ENCODE measurements around the gene ZNF771.

The ZNF771 gene

GRCh38 chr16:30418350-30419181, 11.2 kb downstream of the ZNF771 start:
- TF ChIP-seq REST (IDR thresholded peaks at IDR 0.05; ENCODE audit: insufficient read depth in 1 of 2, low read depth in 2 of 2, low read length in 2 of 2) (no peak), FOXP2 (optimal IDR thresholded peaks at IDR 0.05; ENCODE audit: borderline replicate concordance, extremely low read depth, extremely low read length, insufficient read depth) (no peak), SIN3A (IDR thresholded peaks at IDR 0.05; ENCODE audit: borderline replicate concordance, insufficient read depth, low read length) (no peak), POLR2AphosphoS5 (IDR thresholded peaks at IDR 0.05; ENCODE audit: low read depth, low read length) (no peak), TAF1 (IDR thresholded peaks at IDR 0.05; ENCODE audit: borderline replicate concordance, insufficient read depth, low read length) (no peak)

GRCh38 chr16:30421010-30421409, 13.6 kb downstream of the ZNF771 start:
- TF ChIP-seq TAF1 (IDR thresholded peaks at IDR 0.05; ENCODE audit: borderline replicate concordance, insufficient read depth, low read length), result no peak
- no peak for TF ChIP-seq REST (IDR thresholded peaks at IDR 0.05; ENCODE audit: insufficient read depth in 1 of 2, low read depth in 2 of 2, low read length in 2 of 2)
- TF ChIP-seq FOXP2 (optimal IDR thresholded peaks at IDR 0.05; ENCODE audit: borderline replicate concordance, extremely low read depth, extremely low read length, insufficient read depth), result no peak
- TF ChIP-seq SIN3A (IDR thresholded peaks at IDR 0.05; ENCODE audit: borderline replicate concordance, insufficient read depth, low read length), result no peak
- no peak for TF ChIP-seq POLR2AphosphoS5 (IDR thresholded peaks at IDR 0.05; ENCODE audit: low read depth, low read length)

GRCh38 chr16:30428055-30428454, 20.6 kb downstream of the ZNF771 start:
- TF ChIP-seq FOXP2 (optimal IDR thresholded peaks at IDR 0.05; ENCODE audit: borderline replicate concordance, extremely low read depth, extremely low read length, insufficient read depth) (no peak), POLR2AphosphoS5 (IDR thresholded peaks at IDR 0.05; ENCODE audit: low read depth, low read length) (no peak), REST (IDR thresholded peaks at IDR 0.05; ENCODE audit: insufficient read depth in 1 of 2, low read depth in 2 of 2, low read length in 2 of 2) (no peak), SIN3A (IDR thresholded peaks at IDR 0.05; ENCODE audit: borderline replicate concordance, insufficient read depth, low read length) (no peak)

- TF ChIP-seq POLR2AphosphoS5 (IDR thresholded peaks at IDR 0.05; ENCODE audit: low read depth, low read length), result no peak
- no peak for TF ChIP-seq REST (IDR thresholded peaks at IDR 0.05; ENCODE audit: insufficient read depth in 1 of 2, low read depth in 2 of 2, low read length in 2 of 2)
- TF ChIP-seq FOXP2 (optimal IDR thresholded peaks at IDR 0.05; ENCODE audit: borderline replicate concordance, extremely low read depth, extremely low read length, insufficient read depth), result no peak
These were observed 21.9 kb downstream of the ZNF771 start for GRCh38 chr16:30429418-30429677.
